HepG2 (cell line): Measurements from ENCODE around the gene COG1. TPM values are rescaled to one million over a fixed set of nuclear protein-coding genes. Genes with fewer than 3 reads are reported as not detected.

Source experiments
- ATAC-seq: fragments of 200-7000 bp; cut with Tn5 transposase; 3 replicates; pipeline ENCODE4 v1.9.1; 2020; ENCODE audit warnings: mild to moderate bottlenecking, moderate library complexity
- BruUV-seq: library from RNA; stranded (reverse); fragments of 400-500 nt; replicated peaks from 2 replicates; lab custom pipeline; 2021; lab: Mats Ljungman, UMichigan
- CTCF ChIA-PET: fragments of 300-600 bp; formaldehyde crosslinking; extraction: SDS; loops from one replicate; lab custom pipeline; 2021; ENCODE audit warnings: low total read pairs, inconsistent platforms, low intra/inter-chr PET ratio; lab: Yijun Ruan, JAX
- POLR2A ChIA-PET: fragments of 350-600 bp; sonication (Branson Sonifier 250); formaldehyde crosslinking; loops from one replicate; lab custom pipeline; 2020; ENCODE audit warnings: antibody characterized with exemption, inconsistent platforms; lab: Yijun Ruan, JAX
- DNase-seq: peaks from one replicate; pipeline ENCODE4 v3.0.0-alpha.2; 2015; ENCODE audit warnings: low spot score
- FAIRE-seq: peaks from 3 replicates; lab custom pipeline; 2011; peaks lifted over from hg19 to GRCh38; lab: Jason Lieb, UNC
- H2AFZ ChIP-seq: one replicate; pipeline ENCODE4 v1.6.1; 2011; ENCODE audit warnings: low read length, inconsistent platforms
- H3K27ac ChIP-seq: fragments of 300-600 bp; 3 replicates; pipeline ENCODE4 v1.8.0; 2011; ENCODE audit warnings: mixed run types, mild to moderate bottlenecking, mixed read lengths, low read length, inconsistent platforms; ENCODE audit not compliant: insufficient read depth; ENCODE audit errors: extremely low read length
- H3K27me3 ChIP-seq, 2 experiments: fragments of 200-600 bp in 1 of 2; 2 replicates in 1 of 2; 3 replicates in 1 of 2; pipeline versions ENCODE4 v1.6.0 to v1.8.0; 2011; ENCODE audit warnings: low read length in 2 of 2, mild to moderate bottlenecking in 2 of 2, moderate library complexity in 2 of 2, inconsistent platforms in 1 of 2; ENCODE audit not compliant: insufficient read depth in 2 of 2, control insufficient read depth in 1 of 2
- H3K36me3 ChIP-seq, 2 experiments: fragments of 200-600 bp in 1 of 2; replicated peaks in 1 of 2; 2 replicates in 1 of 2; 3 replicates in 1 of 2; pipeline versions ENCODE4 v1.5.1 to v1.8.0; 2011; ENCODE audit warnings: low read length in 2 of 2, inconsistent platforms in 1 of 2; ENCODE audit not compliant: insufficient read depth in 2 of 2, control insufficient read depth in 1 of 2
- H3K4me1 ChIP-seq: 2 replicates; pipeline ENCODE4 v1.5.1; 2012; ENCODE audit warnings: low read length, inconsistent platforms; ENCODE audit not compliant: insufficient read depth
- H3K4me2 ChIP-seq: 2 replicates; pipeline ENCODE4 v1.6.0; 2011; ENCODE audit warnings: low read depth, low read length, inconsistent platforms
- H3K4me3 ChIP-seq, 3 experiments: fragments of 200-600 bp in 1 of 3; sonication (generic), shearing (Covaris generic) in 1 of 3; replicated peaks in 1 of 3; 2 replicates each; pipeline ENCODE4 v1.5.1; 2011 to 2016; ENCODE audit warnings: low read length in 3 of 3, inconsistent platforms in 2 of 3, low read depth in 2 of 3, mild to moderate bottlenecking in 2 of 3, control low read depth in 1 of 3, mixed read lengths in 1 of 3; ENCODE audit not compliant: insufficient read depth in 1 of 3
- H3K79me2 ChIP-seq: one replicate; pipeline ENCODE4 v1.6.1; 2011; ENCODE audit warnings: low read length, inconsistent platforms; ENCODE audit not compliant: insufficient read depth
- H3K9ac ChIP-seq: 2 replicates; pipeline ENCODE4 v1.6.0; 2011; ENCODE audit warnings: mild to moderate bottlenecking, low read depth, low read length, inconsistent platforms; ENCODE audit not compliant: insufficient read depth
- H3K9me3 ChIP-seq: 2 replicates; pipeline ENCODE4 v1.5.1; 2012; ENCODE audit warnings: mild to moderate bottlenecking, low read length
- H4K20me1 ChIP-seq: 2 replicates; pipeline ENCODE4 v1.6.0; 2011; ENCODE audit warnings: inconsistent platforms, mild to moderate bottlenecking, low read length, moderate library complexity; ENCODE audit not compliant: insufficient read depth
- DMTF1 ChIP-seq: sonication (generic); formaldehyde crosslinking; IDR thresholded peaks from 2 replicates; pipeline ENCODE4 v1.4.0; 2020; ENCODE audit warnings: mild to moderate bottlenecking, missing genetic modification reagents
- KAT2B ChIP-seq: fragments of 150-350 bp; IDR thresholded peaks from 2 replicates; pipeline ENCODE4 v1.6.1; 2014; ENCODE audit warnings: low read depth, low read length, borderline replicate concordance
- NBN ChIP-seq: fragments of 450-650 bp; conservative IDR thresholded peaks from 2 replicates; pipeline ENCODE4 v1.6.1; 2017
- PITX1 ChIP-seq: sonication (generic); formaldehyde crosslinking; IDR thresholded peaks from 2 replicates; pipeline ENCODE4 v1.5.1; 2020; ENCODE audit warnings: mild to moderate bottlenecking, missing genetic modification reagents
- PLRG1 ChIP-seq: fragments of 450-650 bp; conservative IDR thresholded peaks from 2 replicates; pipeline ENCODE4 v1.6.1; 2016
- PRMT3 ChIP-seq: sonication (generic); formaldehyde crosslinking; IDR thresholded peaks from 2 replicates; pipeline ENCODE4 v1.8.1; 2022; ENCODE audit warnings: low read depth, mild to moderate bottlenecking, moderate library complexity, missing genetic modification reagents, borderline replicate concordance
- SKI ChIP-seq: fragments of 450-650 bp; IDR thresholded peaks from one replicate; pipeline ENCODE4 v1.6.1; 2018; ENCODE audit warnings: mild to moderate bottlenecking; ENCODE audit not compliant: partially characterized antibody
- SNAPC2 ChIP-seq: sonication (generic); formaldehyde crosslinking; IDR thresholded peaks from 2 replicates; pipeline ENCODE4 v1.8.1; 2022; ENCODE audit warnings: mild to moderate bottlenecking, missing genetic modification reagents
- SRF ChIP-seq: IDR thresholded peaks from 2 replicates; pipeline ENCODE4 v1.6.1; 2011; ENCODE audit warnings: mild to moderate bottlenecking, low read depth, low read length, moderate library complexity
- TRIM22 ChIP-seq: fragments of 450-650 bp; IDR thresholded peaks from 2 replicates; pipeline ENCODE4 v1.6.1; 2017
- ZBTB7B ChIP-seq: sonication (generic); formaldehyde crosslinking; IDR thresholded peaks from 2 replicates; pipeline ENCODE4 v1.4.0; 2020; ENCODE audit warnings: missing genetic modification reagents
- ZMAT3 ChIP-seq: sonication (generic); formaldehyde crosslinking; conservative IDR thresholded peaks from 2 replicates; pipeline ENCODE4 v1.7.0; 2021; ENCODE audit warnings: missing genetic modification reagents
- ZNF124 ChIP-seq: sonication (generic); formaldehyde crosslinking; IDR thresholded peaks from 2 replicates; pipeline ENCODE4 v1.4.0; 2020; ENCODE audit warnings: missing genetic modification reagents
- ZNF296 ChIP-seq: sonication (generic); formaldehyde crosslinking; conservative IDR thresholded peaks from 2 replicates; pipeline ENCODE4 v1.5.0; 2020; ENCODE audit warnings: mild to moderate bottlenecking, missing genetic modification reagents
- ZNF343 ChIP-seq: sonication (generic); formaldehyde crosslinking; IDR thresholded peaks from 2 replicates; pipeline ENCODE4 v1.4.0; 2020; ENCODE audit warnings: mild to moderate bottlenecking, missing genetic modification reagents
- ZNF44 ChIP-seq: sonication (generic); formaldehyde crosslinking; IDR thresholded peaks from 2 replicates; pipeline ENCODE4 v1.5.1; 2020; ENCODE audit warnings: mild to moderate bottlenecking, missing genetic modification reagents
- WGBS: methylation state at CpG from one replicate; pipeline ENCODE4 v1.1.6; 2017; ENCODE audit warnings: low lambda C conversion rate; 5-methylcytosine and 5-hydroxymethylcytosine counted together
- in situ Hi-C: cut with HindIII; loops from 2 replicates; pipeline ENCODE4 v1.10.0; 2017; ENCODE audit warnings: low pct_unique_long_range_greater_than_20kb; ENCODE audit not compliant: extremely low pct_ligation_motif_present
- intact Hi-C: fragments of 100-400 bp; cut with micrococcal nuclease; formaldehyde crosslinking; loops from one replicate; pipeline ENCODE4 v1.10.0; 2022; ENCODE audit not compliant: unreplicated experiment
- polyA plus RNA-seq, 8 experiments: library from polyadenylated mRNA; depleted of rRNA in 3 of 8; stranded (reverse) in 7 of 8; unstranded in 1 of 8; fragments of >200 nt; fragmentation: Illumina TruSeq in 4 of 8; extraction: Trizol in 4 of 8; gene quantifications; 2 replicates each; pipeline versions ENCODE4 v1.2.1 to v1.2.3, GENCODE V29; 2011 to 2016; ENCODE audit warnings: low read depth in 4 of 8, missing spikeins in 1 of 8, mixed read lengths in 1 of 8; ENCODE audit not compliant: insufficient read depth in 1 of 8
- total RNA-seq, 5 experiments: library from RNA; depleted of rRNA; stranded (reverse); fragments of >200 nt; fragmentation: Illumina TruSeq; extraction: Trizol; gene quantifications; 2 replicates each; pipeline ENCODE4 v1.2.3, GENCODE V29; 2016; ENCODE audit warnings: low read depth in 1 of 5

COG1 gene
- total and polyA plus RNA-seq, 2 of the 13 experiments (the other 11 are each of a cell fraction or from before 2014, with no cell fraction given): 36.6 to 39.7 TPM

DNA sequence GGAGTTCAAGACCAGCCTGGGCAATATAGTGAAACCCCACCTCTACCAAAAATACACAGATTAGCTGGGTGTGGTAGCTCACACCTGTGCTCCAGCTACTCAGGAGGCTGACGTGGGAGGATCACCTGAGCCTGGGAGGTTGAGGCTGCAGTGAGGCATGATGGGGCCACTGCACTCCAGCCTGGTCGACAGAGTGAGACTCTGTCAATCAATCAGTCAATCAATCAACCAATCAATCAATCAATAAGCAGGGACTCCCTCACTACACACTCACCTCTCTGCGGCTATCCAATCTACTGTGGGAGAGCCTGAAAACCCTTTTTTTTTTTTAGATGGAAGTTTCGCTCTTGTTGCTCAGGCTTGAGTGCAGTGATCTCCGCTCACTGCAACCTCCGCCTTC is 37.2 kb downstream of the COG1 start:
- Histone ChIP-seq H3K4me3 (peak overlapping the region in 1 of 3 experiments; percentile 97; a peak in 1 of 6 replicates), H3K4me1 (peaks cover 69% of the 10 kb centered on the region), H3K36me3 (peaks cover 0 to under 1% of the 10 kb centered on the region in 2 experiments; a peak in 1 of 5 replicates), H4K20me1 (no peaks in the 10 kb centered on the region), H3K27ac (no peak overlapping the region), H3K4me2 (peak overlapping the region; percentile 88), H3K9ac (no peak overlapping the region), H3K27me3 (peaks cover 0 to 4% of the 10 kb centered on the region in 2 experiments; a peak in 1 of 5 replicates), H3K9me3 (no peaks in the 10 kb centered on the region), H2AFZ (no peak overlapping the region), H3K79me2 (peaks cover 81% of the 10 kb centered on the region)
- ChIA-PET POLR2A (no interaction called here), CTCF (no interaction called here)
- TF ChIP-seq SRF (no peak), ZNF296 (CRISPR knock-in tag) (0 out of 2 replicates have a peak, but pooled peaks have one; percentile 25), KAT2B (0 out of 2 replicates have a peak, but pooled peaks have one; percentile 8)
- FAIRE-seq (no peak), DNase-seq (no peak), ATAC-seq (no peak)
- intact Hi-C loops: loop anchor here (2.0 kb wide), 1 partner anchor 29 kb away; no protein-coding TSS in a partner anchor
- in situ Hi-C loops: loop anchor here (5.0 kb wide), 1 partner anchor 38 kb away; the partner anchor contains the start of gene COG1
- BruUV-seq: no TSS peak
- WGBS: 95% methylated on average over 4 of the region's 6 CpGs

DNA sequence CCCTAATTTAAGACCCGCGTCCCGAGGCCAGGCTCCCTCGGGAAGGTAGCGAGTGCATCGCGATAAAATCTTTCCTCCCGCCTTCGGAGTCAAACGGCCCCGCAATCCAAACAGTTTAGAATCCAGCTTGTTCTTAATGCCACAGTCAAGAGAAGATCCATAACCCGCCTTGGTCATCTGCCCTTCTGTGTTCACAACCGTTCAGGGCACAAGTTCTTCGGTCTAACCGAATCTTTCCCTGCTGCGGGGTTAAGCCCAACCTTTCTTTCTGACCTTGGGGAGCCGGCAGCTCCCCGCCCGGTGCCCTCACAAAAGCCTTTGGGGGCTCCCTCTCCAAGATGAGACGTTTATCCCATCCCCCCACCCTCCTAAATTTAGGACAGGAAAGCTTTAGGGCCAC is 38.5 kb downstream of the COG1 start:
- ChIA-PET POLR2A (interaction anchor here (0.5 to 3.2 kb wide), 11 partner anchors 9 to 184 kb away, joined by 4 to 47 read pairs (median 6); partner anchors contain the start of genes COG1 and CPSF4L), CTCF (interaction anchor here (1.5 kb wide), 1 partner anchor 504 kb away, joined by 3 read pairs; no protein-coding TSS in a partner anchor)
- Histone ChIP-seq H3K36me3 (peaks cover 4 to 13% of the 10 kb centered on the region in 2 experiments), H3K9me3 (no peaks in the 10 kb centered on the region), H3K9ac (peak overlapping the region; percentile 78), H3K27ac (peak overlapping the region; percentile 77), H3K4me1 (peaks cover 61% of the 10 kb centered on the region), H3K27me3 (peaks cover 0 to 4% of the 10 kb centered on the region in 2 experiments; a peak in 1 of 5 replicates), H4K20me1 (no peaks in the 10 kb centered on the region), H3K79me2 (peaks cover 71% of the 10 kb centered on the region), H3K4me2 (peak overlapping the region; percentile 88), H2AFZ (no peak overlapping the region), H3K4me3 (peak overlapping the region; percentile 97 to 98 (median 97))
- 0% methylated on average over 20 of the region's 20 CpGs for WGBS
- no TSS peak for BruUV-seq
- in situ Hi-C loops: loop anchor here (5.0 kb wide), 1 partner anchor 39 kb away; the partner anchor contains the start of gene COG1
- no peak for FAIRE-seq
- ATAC-seq: peak; percentile 6; the same call in 2 of the 3 replicates
- intact Hi-C loops: loop anchor here (2.0 kb wide), 1 partner anchor 31 kb away; no protein-coding TSS in a partner anchor
- DNase-seq: no peak
- TF ChIP-seq ZNF343 (CRISPR knock-in tag) (peak; percentile 12; the same call in 1 of the 2 replicates), PLRG1 (no peak), NBN (no peak), DMTF1 (no peak), TRIM22 (no peak), PITX1 (CRISPR knock-in tag) (no peak), ZNF44 (CRISPR knock-in tag) (no peak), ZBTB7B (CRISPR knock-in tag) (no peak), SNAPC2 (CRISPR knock-in tag) (no peak), ZNF124 (no peak), PRMT3 (no peak), SKI (no peak), ZMAT3 (CRISPR knock-in tag) (no peak)
